PFSK-1 (cell line): Measurements from ENCODE around the gene STK39.

Experiments used
- POLR2AphosphoS5 ChIP-seq: IDR thresholded peaks from 2 replicates; pipeline ENCODE4 v1.6.1; 2012; ENCODE audit warnings: low read depth, mild to moderate bottlenecking, control low read depth, low read length, moderate library complexity
- SIN3A ChIP-seq: IDR thresholded peaks from 2 replicates; pipeline ENCODE4 v1.6.1; 2012; ENCODE audit warnings: mild to moderate bottlenecking, low read length, moderate library complexity, borderline replicate concordance; ENCODE audit not compliant: insufficient read depth
- TAF1 ChIP-seq: IDR thresholded peaks from 2 replicates; pipeline ENCODE4 v1.6.1; 2012; ENCODE audit warnings: low read length, control low read depth, borderline replicate concordance; ENCODE audit not compliant: insufficient read depth

DNA sequence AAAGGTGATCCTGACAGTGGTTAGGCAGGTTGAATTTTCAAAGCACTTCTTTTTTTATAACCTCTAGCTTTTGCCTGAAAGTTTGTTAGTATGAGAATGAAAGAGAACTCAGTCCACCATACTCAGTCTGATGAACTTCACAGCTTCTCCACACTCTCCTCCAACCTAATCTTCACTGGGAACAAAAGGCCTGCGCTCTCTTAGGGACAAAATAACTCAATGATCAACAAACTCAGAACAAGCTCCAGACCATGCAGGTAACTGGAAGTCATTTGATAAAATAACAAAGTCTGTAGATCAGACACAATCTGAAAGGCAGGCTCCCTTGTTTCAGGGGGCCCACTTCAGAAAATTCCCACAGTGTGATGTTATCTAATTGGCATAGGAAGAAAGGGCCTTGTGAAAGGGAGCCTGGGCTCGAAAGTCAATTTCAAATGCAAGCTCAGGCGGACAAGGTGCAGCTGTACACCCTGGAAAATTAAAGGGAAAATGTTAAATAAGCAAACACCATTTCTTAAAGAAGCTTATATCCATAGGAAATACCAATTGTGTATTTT, 142.2 kb downstream of the STK39 start:
- TF ChIP-seq POLR2AphosphoS5 (no peak), TAF1 (no peak), SIN3A (no peak)
